Motor neuron (in vitro differentiated cells): ENCODE data around the gene PCSK4. TPM values are rescaled to one million over a fixed set of nuclear protein-coding genes. Genes with fewer than 3 reads are reported as not detected.
A peak's percentile ranks its signal among the peaks of the same experiment; 100 is the strongest.

ENCODE experiments used
- ATAC-seq, 8 experiments: fragments of 200-7000 bp; cut with Tn5 transposase; replicated peaks in 6 of 8; 2 replicates each; pipeline ENCODE4 v1.8.0; 2021; ENCODE audit warnings: mild to moderate bottlenecking in 8 of 8, moderate library complexity in 8 of 8
- H3K27ac ChIP-seq, 2 donors: fragments of 250-450 bp; sonication (Bioruptor Pico); 2 replicates each; pipeline ENCODE4 v1.9.0; 2021; ENCODE audit warnings: antibody characterized with exemption in 2 of 2, mild to moderate bottlenecking in 2 of 2, moderate library complexity in 1 of 2
- H3K4me1 ChIP-seq, 2 donors: fragments of 250-450 bp; sonication (Bioruptor Pico); replicated peaks in 1 of 2; 2 replicates each; pipeline ENCODE4 v1.6.1; 2021; ENCODE audit warnings: antibody characterized with exemption in 2 of 2, mild to moderate bottlenecking in 2 of 2, moderate library complexity in 1 of 2
- H3K4me3 ChIP-seq, 5 donors: fragments of 250-450 bp; sonication (Bioruptor Pico); 2 replicates each; pipeline ENCODE4 v1.9.0; 2021; ENCODE audit warnings: antibody characterized with exemption in 5 of 5, mild to moderate bottlenecking in 5 of 5, moderate library complexity in 4 of 5
- WGBS, 10 experiments: fragments of 450-650 bp; shearing (Covaris generic); methylation state at CpG; one replicate each; pipeline ENCODE4 v1.0.0; 2022; 5-methylcytosine and 5-hydroxymethylcytosine counted together
- in situ Hi-C, 9 experiments: fragments of 400-800 bp; cut with MboI; loops; one replicate each; pipeline ENCODE4 v1.15.0; 2021; ENCODE audit warnings: low sequenced_read_pairs in 9 of 9, low pct_unique_long_range_greater_than_20kb in 2 of 9; ENCODE audit not compliant: unreplicated experiment in 9 of 9
- total RNA-seq, 8 experiments: library from RNA; unstranded; fragments of 300-600 nt; gene quantifications; 2 replicates each; pipeline versions ENCODE4 v1.2.3 to v1.2.4, GENCODE V29; 2022

The PCSK4 gene
- total RNA-seq, 8 experiments from 2014 or later: 1.9 to 5.6 (median 4.4) TPM

GRCh38 chr19:1527650-1528309 lies 37.6 kb upstream of the PCSK4 start:
- no peak for ATAC-seq
- Histone ChIP-seq H3K27ac (no peak overlapping the region), H3K4me1 (no peaks in the 10 kb centered on the region), H3K4me3 (no peak overlapping the region)
- 29 to 93% (median 87%) methylated on average over 1 to 6 of the region's 27 CpGs; no CpG with 5 or more reads in 3 of the 10 experiments for WGBS, 10 experiments
- in situ Hi-C loops: loop anchor here in 3 of 9 experiments (25.0 kb wide), 3 partner anchors 235 to 285 kb away; partner anchors contain the start of genes ATP8B3 (in 1 of the 3) and ONECUT3 (in 1 of the 3)

GRCh38 chr19:1526979-1527649 lies 37.0 kb upstream of the PCSK4 start:
- no peak overlapping the region for H3K4me3 ChIP-seq
- H3K27ac ChIP-seq: no peak overlapping the region
- no peaks in the 10 kb centered on the region for H3K4me1 ChIP-seq
- no peak for ATAC-seq
- in situ Hi-C loops: loop anchor here in 3 of 9 experiments (25.0 kb wide), 3 partner anchors 235 to 285 kb away; partner anchors contain the start of genes ATP8B3 (in 1 of the 3) and ONECUT3 (in 1 of the 3)
- 63 to 100% (median 78%) methylated on average over 1 to 7 of the region's 18 CpGs; no CpG with 5 or more reads in 4 of the 10 experiments for WGBS, 10 experiments

- Histone ChIP-seq H3K4me1 (no peaks in the 10 kb centered on the region), H3K4me3 (no peak overlapping the region), H3K27ac (no peak overlapping the region)
- 39 to 93% (median 71%) methylated on average over 1 to 3 of the region's 33 CpGs; no CpG with 5 or more reads in 6 of the 10 experiments for WGBS, 10 experiments
- in situ Hi-C loops: loop anchor here in 3 of 9 experiments (25.0 kb wide), 3 partner anchors 236 to 286 kb away; partner anchors contain the start of genes ATP8B3 (in 1 of the 3) and ONECUT3 (in 1 of the 3)
- no peak for ATAC-seq
These were observed 36.1 kb upstream of the PCSK4 start for GRCh38 chr19:1526066-1526778.

GRCh38 chr19:1525343-1525742 lies 35.2 kb upstream of the PCSK4 start:
- WGBS, 10 experiments: 60 to 67% methylated on average over 1 to 14 of the region's 31 CpGs; no CpG with 5 or more reads in 8 of the 10 experiments
- H3K27ac ChIP-seq: no peak overlapping the region
- no peaks in the 10 kb centered on the region for H3K4me1 ChIP-seq
- no peak overlapping the region for H3K4me3 ChIP-seq
- in situ Hi-C loops: loop anchor here in 3 of 9 experiments (25.0 kb wide), 3 partner anchors 237 to 287 kb away; partner anchors contain the start of genes ATP8B3 (in 1 of the 3) and ONECUT3 (in 1 of the 3)
- ATAC-seq: no peak

GRCh38 chr19:1524972-1525325 lies 34.8 kb upstream of the PCSK4 start:
- WGBS, 10 experiments: 0 to 80% (median 33%) methylated on average over 1 to 4 of the region's 17 CpGs; no CpG with 5 or more reads in 4 of the 10 experiments

GRCh38 chr19:1524287-1524971 lies 34.3 kb upstream of the PCSK4 start:
- in situ Hi-C loops: no loop called here
- WGBS, 10 experiments: 0 to 83% (median 43%) methylated on average over 1 to 2 of the region's 49 CpGs; no CpG with 5 or more reads in 1 of the 10 experiments
- ATAC-seq: peak in 5 of 8 experiments; percentile 21 to 36 (median 35)

More at GRCh38 chr19:1524972-1525325, 34.8 kb upstream of the PCSK4 start:
- in situ Hi-C loops: loop anchor here in 3 of 9 experiments (25.0 kb wide), 3 partner anchors 237 to 287 kb away; partner anchors contain the start of genes ATP8B3 (in 1 of the 3) and ONECUT3 (in 1 of the 3)
- no peaks in the 10 kb centered on the region for H3K4me1 ChIP-seq
- ATAC-seq: no peak
- H3K27ac ChIP-seq: no peak overlapping the region
- peak overlapping the region in 1 of 5 donors; percentile 44 for H3K4me3 ChIP-seq

GRCh38 chr19:1523412-1524286 lies 33.5 kb upstream of the PCSK4 start, which contains the start of gene PLK5:
Gene PLK5 (plus strand): TSS chr19:1524077. CDS start chr19:1526997, 2,920 bp downstream.
- no peaks in the 10 kb centered on the region for H3K4me1 ChIP-seq
- peak within 1 kb of the TSS; percentile 31 to 44 (median 36) for H3K4me3 ChIP-seq
- in situ Hi-C loops: no loop called here
- H3K27ac ChIP-seq: no peak within 1 kb of the TSS
- peak in 6 of 8 experiments; percentile 56 to 75 (median 64) for ATAC-seq
- WGBS, 10 experiments: 0% methylated on average over 2 of the region's 92 CpGs; no CpG with 5 or more reads in 9 of the 10 experiments

More at GRCh38 chr19:1524287-1524971, 34.3 kb upstream of the PCSK4 start:
- Histone ChIP-seq H3K4me1 (no peaks in the 10 kb centered on the region), H3K4me3 (peak overlapping the region; percentile 31 to 44 (median 36)), H3K27ac (no peak overlapping the region)

- no peak overlapping the region for H3K27ac ChIP-seq
- no peaks in the 10 kb centered on the region for H3K4me1 ChIP-seq
- H3K4me3 ChIP-seq: no peak overlapping the region
- no peak for ATAC-seq
- in situ Hi-C loops: no loop called here
- WGBS, 10 experiments: 10 to 70% (median 46%) methylated on average over 1 to 6 of the region's 18 CpGs; no CpG with 5 or more reads in 4 of the 10 experiments
These were observed 32.7 kb upstream of the PCSK4 start for GRCh38 chr19:1522838-1523237.

GRCh38 chr19:1522061-1522460 lies 31.9 kb upstream of the PCSK4 start:
- 20 to 76% (median 58%) methylated on average over 2 to 7 of the region's 10 CpGs; no CpG with 5 or more reads in 4 of the 10 experiments for WGBS, 10 experiments
- peak in 2 of 8 experiments; percentile 26 to 34 for ATAC-seq
- Histone ChIP-seq H3K4me3 (no peak overlapping the region), H3K27ac (no peak overlapping the region), H3K4me1 (no peaks in the 10 kb centered on the region)
- in situ Hi-C loops: no loop called here

GRCh38 chr19:1521636-1522035 lies 31.5 kb upstream of the PCSK4 start:
- Histone ChIP-seq H3K4me1 (no peaks in the 10 kb centered on the region), H3K4me3 (no peak overlapping the region), H3K27ac (no peak overlapping the region)
- WGBS, 10 experiments: 83 to 100% methylated on average over 2 to 5 of the region's 14 CpGs; no CpG with 5 or more reads in 8 of the 10 experiments
- in situ Hi-C loops: no loop called here
- ATAC-seq: peak in 5 of 8 experiments; percentile 15 to 55 (median 19)

GRCh38 chr19:1520203-1520780 lies 30.1 kb upstream of the PCSK4 start:
- Histone ChIP-seq H3K27ac (no peak overlapping the region), H3K4me1 (no peaks in the 10 kb centered on the region), H3K4me3 (no peak overlapping the region)
- no peak for ATAC-seq
- 20 to 70% (median 52%) methylated on average over 1 to 5 of the region's 17 CpGs; no CpG with 5 or more reads in 6 of the 10 experiments for WGBS, 10 experiments
- in situ Hi-C loops: no loop called here
